GM18870 (cell line): ENCODE measurements around the gene PIK3CB.
A peak's percentile ranks its signal among the peaks of the same experiment; 100 is the strongest.

Source experiments
- ATAC-seq: cut with Tn5 transposase; IDR thresholded peaks from one replicate; pipeline ENCODE4 v1.9.1; 2021; ENCODE audit warnings: moderate library complexity; ENCODE audit not compliant: unreplicated experiment

The PIK3CB gene

DNA sequence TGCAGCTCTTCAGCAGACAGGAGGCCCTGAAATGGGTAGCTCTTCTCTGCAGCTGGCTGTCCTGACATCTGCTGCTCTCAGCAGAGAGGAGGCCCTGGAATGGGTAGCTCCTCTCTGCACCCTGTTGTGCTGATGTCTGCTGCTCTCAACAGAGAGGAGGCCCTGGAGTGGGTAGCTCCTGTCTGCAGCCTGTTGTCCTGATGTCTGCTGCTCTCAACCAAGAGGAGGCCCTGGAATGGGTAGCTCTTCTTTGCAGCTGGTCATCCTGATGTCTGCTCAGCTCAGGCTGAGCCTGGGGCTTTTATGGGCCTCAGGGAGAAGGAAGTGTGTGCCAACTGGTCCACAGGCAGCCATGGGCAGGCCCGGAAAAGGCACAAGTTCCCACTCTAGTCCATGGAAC, 66.6 kb downstream of the PIK3CB start:
- ATAC-seq, result no peak

DNA sequence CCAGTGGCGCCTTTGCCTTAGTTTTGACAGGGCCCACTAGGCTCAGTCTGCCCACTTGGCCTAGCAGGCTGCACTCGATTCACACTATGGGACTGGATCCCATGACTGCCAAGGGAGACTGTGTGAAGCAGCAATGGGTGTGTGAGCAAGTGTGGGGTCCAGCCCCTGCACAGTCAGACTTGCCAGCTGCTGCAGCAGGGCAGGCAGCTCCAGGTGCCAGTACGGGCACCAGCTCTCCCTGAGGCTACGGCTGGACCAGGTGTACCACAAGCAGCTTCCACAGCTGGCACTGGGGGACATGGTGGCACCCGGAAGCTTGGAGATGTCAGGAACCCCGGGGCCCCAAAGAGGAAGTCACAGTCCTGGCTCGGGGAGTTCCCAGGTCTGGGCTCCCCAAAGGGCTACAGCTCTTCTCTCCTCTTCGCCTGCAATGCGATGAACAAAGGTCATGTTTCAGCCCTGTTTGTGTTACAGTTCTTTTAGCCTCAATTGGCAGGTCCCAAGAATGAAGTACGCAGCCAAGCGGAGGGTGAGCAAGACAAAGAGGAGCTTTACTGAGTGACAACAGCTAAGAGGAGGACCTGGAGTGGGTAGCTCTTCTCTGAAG, 67.1 kb downstream of the PIK3CB start:
- ATAC-seq, result no peak

DNA sequence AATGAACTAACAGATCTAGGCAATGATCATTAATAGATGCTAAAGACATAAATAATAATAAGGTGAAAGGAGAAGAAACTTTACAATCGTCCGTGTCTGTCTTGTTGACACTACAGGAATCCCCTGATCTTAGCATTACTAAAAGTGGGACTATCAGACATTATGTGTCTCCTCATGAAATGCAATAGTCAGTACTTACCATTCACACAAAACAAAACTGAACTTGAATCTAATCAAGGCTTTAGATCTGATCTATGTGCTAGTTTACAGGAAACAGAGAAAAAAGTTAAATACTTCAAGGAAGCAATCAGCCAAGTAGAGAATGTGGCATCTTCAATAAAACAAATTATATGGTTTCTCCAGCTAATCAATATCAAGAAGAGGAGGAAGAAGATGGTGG, 73.7 kb downstream of the PIK3CB start:
- no peak for ATAC-seq

DNA sequence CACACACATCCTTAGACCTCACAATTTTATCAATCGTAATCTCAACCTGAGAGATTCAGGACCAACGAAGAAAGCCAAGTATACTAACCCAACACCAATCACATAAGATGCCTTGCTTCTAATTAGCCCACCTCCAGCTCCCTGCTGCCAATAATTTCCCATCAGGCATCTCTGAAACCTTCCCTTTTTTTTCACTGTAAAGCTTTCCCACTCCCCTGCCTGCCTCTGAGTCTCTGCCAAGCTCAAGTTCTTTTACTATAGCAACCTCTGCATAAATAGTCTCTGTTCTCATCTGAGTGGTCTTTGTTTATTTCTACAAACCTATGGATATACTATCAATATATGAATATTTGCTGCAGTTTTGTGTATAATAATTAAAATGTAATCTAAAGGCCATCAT, 86.5 kb downstream of the PIK3CB start:
- ATAC-seq, result no peak

DNA sequence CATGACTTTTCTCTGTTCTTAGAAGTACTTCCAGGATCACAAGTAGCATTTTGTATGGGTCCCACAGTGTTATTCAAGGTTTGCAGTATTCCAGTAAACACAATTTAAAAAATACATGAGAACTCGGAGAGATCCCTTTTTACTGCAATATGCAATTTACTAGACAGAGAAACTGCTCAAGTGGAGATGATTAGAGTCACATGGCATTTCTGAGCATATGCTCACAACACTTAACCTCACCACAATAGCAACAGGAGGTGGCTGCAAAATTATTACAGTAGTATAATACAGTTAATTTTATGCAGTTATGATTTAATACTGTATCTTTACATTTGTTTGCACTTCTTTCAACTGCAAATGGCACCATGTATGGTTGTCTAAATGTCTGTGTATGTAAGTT, 87.5 kb downstream of the PIK3CB start:
- ATAC-seq, result no peak

DNA sequence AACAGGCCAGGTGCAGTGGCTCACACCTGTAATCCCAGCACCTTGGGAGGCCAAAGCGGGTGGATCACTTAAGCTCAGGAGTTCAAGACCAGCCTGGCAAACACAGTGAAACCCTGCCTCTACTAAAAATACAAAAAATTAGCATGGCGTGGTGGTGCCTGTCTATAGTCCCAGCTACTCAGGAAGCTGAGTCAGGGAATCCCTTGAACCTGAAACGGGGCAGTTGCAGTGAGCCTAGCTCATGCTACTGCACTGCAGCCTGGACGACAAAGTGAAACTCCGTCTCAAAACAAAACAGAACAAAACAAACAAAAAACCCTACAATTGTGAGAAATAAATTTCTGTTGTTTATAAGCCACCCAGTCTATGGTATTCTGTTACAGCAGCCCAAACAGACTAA, 94.7 kb downstream of the PIK3CB start:
- ATAC-seq, result no peak

DNA sequence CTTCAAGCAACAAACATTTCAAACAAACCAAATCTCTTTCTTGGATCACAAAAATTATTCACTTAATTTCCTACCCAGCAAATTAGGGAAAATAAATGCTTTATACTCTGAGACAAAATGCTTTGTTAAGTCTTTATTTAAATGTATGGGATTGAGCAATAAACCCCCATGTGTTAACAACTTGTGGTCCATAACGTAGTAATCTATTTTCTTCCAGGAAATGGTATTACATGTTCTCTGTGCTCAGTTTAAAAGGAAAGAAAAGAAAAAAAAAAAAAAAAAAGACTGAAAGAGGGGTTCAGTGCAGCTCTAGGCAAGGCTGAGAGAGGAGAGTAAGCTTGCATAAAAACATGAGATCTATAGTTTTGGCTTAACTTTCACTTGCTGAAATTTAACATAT, 102.3 kb downstream of the PIK3CB start:
- no peak for ATAC-seq

DNA sequence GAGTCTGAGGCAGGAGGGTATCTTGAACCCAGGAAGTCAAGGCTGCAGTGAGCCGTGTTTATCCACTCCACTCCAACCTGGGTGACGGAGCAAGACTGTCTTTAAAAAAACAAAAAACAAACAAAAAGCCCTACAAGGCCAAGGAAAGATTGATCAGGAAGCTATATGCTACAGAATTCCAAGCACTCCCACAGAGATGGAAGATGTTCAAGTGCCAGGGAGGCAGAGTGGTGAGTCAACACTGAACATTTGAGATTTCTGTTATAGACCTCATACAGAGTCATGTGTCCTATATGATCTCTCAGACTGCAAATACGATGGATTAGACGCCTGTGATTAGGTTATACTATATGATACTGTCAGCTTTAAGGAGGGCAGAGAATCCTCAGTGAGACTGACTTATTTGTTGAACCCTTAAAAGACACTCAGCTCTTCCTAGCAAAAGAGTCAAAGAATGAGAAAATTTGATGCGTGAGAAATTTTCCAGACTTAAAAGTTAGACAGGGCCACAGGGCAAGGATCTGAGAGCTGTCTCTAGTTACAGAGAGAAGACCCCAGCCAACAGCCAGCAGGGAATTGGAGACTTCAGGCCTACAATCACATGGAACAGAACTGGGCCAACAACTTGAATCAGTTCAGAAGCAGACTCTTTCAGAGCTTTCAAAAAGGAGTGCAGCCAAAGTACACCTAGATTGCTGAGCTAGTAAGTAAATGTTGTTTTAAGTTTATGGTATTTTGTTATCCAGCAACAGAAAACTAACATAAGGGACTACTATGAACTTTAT, 107.6 kb downstream of the PIK3CB start:
- no peak for ATAC-seq

DNA sequence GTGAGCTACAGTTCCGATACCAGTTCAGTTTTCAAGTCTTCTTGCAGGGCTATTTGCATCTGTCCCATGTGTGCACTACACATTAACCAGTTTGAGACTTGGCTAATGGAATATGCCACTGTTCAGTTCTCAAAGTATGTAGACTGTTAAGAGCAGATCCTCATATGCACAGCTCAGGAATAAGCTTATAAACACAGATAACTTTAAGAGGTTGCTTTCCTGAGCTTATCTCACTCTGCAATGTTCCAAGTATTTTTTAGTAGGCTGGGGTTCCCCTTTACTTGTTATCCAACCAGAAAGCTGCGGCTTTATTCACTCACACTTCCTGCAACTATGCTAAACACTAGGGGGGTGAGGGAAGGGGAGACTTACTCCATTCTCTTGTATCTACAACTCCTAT, 108.7 kb downstream of the PIK3CB start:
- ATAC-seq, result peak; percentile 68

DNA sequence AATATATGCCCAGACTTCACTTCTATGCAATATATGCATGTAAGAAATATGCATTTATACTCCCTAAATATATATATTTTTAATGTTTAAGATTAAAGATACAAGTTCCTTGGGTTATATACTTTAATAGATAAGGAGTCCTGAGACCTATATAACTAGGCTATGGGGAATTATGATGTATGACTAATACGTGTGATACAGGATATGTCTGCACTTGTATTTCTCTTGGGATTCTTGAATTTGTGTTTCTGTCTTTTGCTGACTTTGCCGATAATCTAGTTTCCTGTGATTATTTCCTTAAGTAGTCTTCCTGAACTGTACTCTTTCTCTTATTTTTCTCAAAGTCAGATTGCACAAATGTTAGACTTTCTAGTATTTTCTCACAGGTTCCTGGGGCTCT, 109.6 kb downstream of the PIK3CB start:
- no peak for ATAC-seq

DNA sequence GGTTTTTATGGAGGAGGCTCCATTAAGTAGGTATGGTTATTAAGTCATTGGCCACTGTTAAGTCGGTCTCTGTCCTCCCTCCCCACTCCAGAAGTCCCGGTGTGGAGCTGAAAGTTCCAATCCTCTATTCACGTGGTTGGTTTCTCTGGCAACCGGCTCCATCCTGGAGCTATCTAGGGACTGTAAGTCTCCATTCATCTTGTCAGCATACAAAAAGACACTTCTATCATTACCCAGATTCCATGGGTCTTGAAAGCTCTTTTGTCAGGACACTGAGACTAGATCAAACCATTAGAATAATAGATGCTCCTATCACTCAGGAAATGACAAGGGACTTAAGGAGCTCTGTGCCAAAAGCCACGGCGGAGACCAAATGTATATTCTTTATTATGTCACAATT, 110.3 kb downstream of the PIK3CB start:
- ATAC-seq, result no peak

DNA sequence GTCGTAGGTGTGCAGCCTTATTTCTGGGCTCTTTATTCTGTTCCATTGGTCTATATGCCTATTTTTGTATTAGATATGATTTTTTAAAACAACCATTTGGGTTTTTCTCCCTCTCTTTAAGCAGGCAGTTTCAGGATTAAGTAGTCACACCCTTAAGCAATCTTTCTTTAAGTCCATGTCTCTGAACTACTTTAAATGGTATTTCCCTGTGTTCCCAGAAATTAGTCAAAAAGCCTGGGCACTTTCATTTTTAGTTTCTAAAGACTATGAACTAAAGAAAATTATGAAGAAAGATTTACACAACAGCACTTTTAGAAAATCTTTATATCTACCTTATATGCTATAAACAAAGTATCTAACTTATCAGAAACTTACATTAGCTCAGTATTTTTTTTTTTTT, 115.9 kb downstream of the PIK3CB start:
- ATAC-seq, result no peak

DNA sequence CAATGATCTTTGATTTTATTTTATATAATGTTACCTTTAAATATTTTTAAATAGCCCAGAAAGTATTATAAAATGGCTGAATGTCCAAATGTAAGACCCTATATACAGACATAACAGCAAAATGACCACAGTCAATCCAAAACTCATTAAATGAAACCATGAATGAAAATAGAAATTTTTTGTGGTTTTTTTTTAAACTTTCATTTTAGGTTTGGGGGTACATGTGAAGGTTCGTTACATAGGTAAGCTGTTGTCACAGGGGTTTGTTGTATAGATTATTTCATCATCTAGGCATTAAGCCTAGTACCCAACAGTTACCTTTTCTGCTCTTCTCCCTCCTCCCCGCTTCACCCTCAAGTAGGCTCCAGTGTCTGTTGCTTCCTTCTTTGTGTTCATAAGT, 117.4 kb downstream of the PIK3CB start:
- peak; percentile 66 for ATAC-seq

DNA sequence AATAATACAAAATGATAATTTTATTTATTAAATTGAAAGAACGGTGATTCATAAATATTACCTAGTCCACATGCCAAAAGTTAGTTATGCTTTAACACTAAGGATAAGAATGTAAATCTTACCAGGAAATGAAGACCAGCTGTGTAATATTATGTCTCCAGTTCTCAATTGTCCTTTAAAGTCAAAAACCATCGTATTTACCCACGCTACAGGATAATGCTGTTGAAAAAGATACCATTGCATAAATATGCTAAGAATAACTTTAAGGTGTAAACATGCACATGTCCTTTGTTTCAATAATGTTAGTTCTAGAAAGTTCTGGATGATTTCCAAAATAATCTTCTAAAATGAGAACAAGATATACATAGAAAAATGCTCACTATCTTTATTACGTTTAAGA, 122.6 kb downstream of the PIK3CB start:
- no peak for ATAC-seq

DNA sequence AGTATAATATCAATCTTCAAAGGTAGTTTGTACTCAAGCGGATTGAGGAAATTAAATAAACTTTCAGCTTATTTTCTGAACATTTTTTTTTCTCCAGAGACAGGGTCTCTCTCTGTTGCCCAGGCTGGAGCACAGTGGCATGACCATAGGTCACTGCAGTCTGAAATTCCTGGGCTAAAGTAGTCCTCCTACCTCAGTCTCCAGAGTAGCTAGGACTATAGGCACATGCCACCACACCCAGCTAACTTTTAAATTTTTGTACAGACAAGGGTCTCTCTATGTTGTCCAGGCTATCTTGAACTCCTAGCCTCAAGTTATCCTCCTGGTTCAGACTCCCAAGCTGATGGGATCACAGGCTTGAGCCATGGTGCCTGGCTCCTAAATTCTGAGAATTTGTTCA, 129.1 kb downstream of the PIK3CB start:
- ATAC-seq, result no peak

DNA sequence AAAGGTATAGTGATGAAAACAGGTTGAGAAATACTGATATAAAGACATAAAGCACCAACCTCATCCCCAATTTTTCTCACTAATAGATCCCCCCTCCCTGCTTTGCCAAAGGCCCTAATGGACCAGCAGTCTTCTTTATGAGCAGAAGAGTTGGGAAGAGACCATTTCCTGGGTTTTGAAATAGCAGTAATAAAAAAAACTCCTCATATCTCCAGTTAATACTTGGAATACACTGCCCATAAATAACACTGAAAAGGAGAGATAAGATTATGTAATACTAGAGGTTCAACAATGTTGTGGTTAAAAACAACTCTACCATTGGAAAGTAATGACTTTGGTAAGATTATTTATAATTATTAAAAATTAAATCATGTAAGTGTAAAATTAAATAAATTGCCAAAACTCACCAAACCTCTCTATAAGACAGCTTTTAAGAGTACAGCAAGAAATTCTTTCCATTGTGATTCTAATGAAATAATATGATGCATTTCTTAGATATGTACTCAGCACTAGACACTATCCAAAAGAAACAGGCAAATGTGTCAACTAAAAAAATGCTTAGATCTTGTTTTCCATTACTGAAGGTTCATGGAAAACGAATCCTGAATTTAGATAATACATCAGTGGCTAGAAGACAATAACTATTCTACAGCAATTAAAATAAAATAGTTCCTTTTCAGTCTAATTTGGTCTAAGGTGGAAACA, 137.9 kb downstream of the PIK3CB start:
- no peak for ATAC-seq

DNA sequence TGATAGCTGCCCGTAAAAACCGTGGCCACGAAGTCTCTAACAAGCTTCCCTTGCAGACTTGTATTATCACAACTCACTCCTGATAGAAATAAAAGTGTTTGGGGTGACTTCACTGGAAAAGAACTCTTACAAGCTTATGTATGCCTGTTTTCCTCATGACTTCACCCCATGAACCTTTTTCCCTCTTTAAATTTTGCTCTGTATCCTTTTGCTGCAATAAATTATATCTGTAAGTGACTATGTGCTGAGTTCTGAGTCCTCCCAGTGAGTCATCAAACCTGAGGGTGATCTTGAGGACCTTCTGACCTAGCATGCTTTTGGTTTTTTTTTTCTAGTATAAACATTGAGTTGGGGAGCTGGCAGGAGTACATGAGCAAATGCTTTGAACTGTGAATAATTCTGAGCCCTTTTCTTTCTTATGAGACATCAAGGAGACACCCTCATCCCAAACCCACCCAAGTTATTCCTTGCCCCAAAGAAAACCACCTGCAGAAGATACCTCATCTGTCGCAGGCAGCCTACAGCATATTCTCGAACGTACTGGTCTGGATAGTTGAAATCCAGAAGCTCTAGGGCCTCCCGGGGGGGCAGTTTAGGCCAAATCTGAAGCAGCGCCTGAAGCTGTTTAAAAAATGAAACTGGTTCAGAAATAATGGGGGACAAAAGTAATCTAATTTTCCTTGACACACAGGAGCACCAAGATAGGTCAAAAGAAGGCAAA, 140.3 kb downstream of the PIK3CB start:
- no peak for ATAC-seq

DNA sequence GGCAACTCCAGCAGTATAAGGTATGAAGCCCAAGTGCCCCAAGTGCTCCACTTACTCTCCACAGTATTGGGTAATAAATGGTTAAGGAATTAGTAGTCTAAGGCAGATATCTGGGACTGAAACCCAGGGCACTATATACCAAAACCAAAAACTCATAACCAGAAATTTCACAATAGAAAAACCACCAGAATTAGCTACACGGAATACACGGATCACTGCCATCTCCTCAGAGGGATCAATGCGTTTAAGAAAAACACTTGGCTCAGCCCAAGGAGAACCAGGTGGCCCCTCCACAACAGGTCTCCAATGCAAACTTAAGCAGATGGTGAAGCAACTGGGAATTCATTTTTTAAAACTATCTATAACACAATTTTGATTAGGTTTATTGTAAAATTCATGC, 142.6 kb downstream of the PIK3CB start:
- ATAC-seq, result no peak

DNA sequence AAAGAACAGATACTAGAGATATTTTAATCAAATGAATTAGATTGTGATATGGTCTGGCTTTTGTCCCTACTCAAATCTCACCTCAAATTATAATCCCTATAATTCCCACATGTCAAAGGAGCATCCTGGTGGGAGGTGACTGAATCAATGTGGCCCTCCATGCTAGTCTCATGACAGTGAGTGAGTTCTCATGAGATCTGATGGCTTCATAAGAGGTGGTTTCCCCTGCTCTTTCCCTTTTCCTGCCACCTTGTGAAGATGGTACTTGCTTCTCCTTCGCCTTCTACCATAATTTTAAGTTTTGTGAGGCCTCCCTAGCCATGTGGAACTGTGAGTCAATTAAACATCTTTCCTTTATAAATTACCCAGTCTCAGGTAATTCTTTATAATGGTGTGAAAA, 143.4 kb downstream of the PIK3CB start:
- no peak for ATAC-seq

DNA sequence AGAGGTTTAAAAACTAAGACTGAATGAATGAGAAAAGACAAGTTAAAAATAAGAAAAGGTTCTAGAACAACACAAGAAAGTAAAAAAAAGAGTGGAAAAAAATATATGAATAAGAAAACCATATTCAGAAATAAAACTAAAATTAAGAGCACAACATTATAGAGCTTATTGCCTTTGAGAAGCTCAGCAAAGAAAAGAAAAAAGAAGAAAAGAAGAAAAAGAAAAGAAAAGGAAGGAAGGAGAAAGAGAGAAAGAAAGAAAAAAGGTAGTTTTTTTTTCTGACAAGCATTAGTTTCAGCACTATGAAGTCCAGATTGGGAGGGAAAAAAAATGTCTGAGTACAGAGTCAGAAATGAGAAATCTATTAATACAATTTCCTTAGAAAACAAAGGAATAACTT, 144.7 kb downstream of the PIK3CB start:
- ATAC-seq, result no peak

DNA sequence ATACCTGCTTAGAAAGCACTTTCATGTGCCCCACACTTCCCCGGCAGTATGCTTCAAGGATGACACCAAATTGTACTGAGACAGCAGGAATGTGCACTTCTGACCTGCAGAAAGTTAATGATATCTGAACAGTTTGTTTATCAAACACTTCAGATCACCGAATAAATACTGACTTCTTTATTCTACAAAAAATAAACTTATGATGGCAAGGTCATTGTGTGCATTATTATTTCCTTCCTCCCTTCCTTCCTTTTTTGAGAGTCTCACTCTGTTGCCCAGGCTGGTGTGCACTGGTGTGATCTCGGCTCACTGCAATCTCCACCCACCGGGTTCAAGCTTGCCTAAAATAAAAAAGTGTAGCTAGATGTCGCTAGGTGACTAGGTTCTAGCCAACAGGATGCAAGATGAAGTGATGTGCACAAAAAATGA, 145.8 kb downstream of the PIK3CB start:
- no peak for ATAC-seq

DNA sequence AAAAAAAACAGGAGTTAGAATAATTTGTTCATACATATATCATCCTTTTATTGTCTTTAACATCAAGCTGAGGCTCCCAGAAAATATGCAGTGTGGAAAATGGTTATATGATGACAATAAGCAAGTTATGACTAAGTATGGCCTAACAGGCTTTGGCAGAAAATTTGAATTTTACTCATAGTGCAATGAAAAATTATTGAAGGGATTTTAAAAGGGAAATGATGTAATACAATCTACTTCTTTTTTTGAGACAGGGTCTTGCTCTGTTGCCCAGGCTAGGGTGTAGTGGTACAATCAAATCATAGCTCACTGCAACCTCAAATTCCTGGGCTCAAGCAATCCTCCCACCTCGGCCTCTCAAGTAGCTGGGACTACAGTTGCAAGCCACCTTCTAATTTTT, 147.5 kb downstream of the PIK3CB start:
- peak; percentile 22 for ATAC-seq
